A673 (cell line): ENCODE data around the gene CDKN2B. TPM values are rescaled to one million over a fixed set of nuclear protein-coding genes. Genes with fewer than 3 reads are reported as not detected.

Experiments used
- BruUV-seq: library from RNA; stranded (reverse); fragments of 400-500 nt; replicated peaks from 2 replicates; lab custom pipeline; 2021; lab: Mats Ljungman, UMichigan
- CTCF ChIA-PET: fragments of 300-600 bp; sonication (Branson Sonifier 250); formaldehyde crosslinking; loops from one replicate; lab custom pipeline; 2022; ENCODE audit warnings: antibody characterized with exemption; lab: Charles Lee
- POLR2A ChIA-PET: fragments of 300-600 bp; sonication (Branson Sonifier 250); formaldehyde crosslinking; loops from one replicate; lab custom pipeline; 2022; ENCODE audit warnings: antibody characterized with exemption; ENCODE audit not compliant: low non-redundant PET; lab: Charles Lee
- DNase-seq: peaks from one replicate; pipeline ENCODE4 v3.0.0-alpha.2; 2015; ENCODE audit warnings: low spot score
- H3K27ac ChIP-seq: fragments of 200-600 bp; sonication (generic); 2 replicates; pipeline ENCODE4 v1.5.1; 2016; ENCODE audit warnings: mixed run types, low read depth, mild to moderate bottlenecking, mixed read lengths, antibody characterized with exemption, low read length; ENCODE audit not compliant: poor library complexity, severe bottlenecking
- H3K27me3 ChIP-seq: fragments of 200-600 bp; sonication (generic); replicated peaks from 2 replicates; pipeline ENCODE4 v1.6.1; 2017; ENCODE audit warnings: mixed run types, low read depth, mild to moderate bottlenecking, mixed read lengths, antibody characterized with exemption, low read length; ENCODE audit not compliant: insufficient read depth, poor library complexity
- H3K36me3 ChIP-seq: fragments of 200-600 bp; sonication (generic); 2 replicates; pipeline ENCODE4 v1.6.1; 2016; ENCODE audit warnings: mixed run types, mild to moderate bottlenecking, mixed read lengths, antibody characterized with exemption, low read length; ENCODE audit not compliant: insufficient read depth, poor library complexity, severe bottlenecking
- H3K4me1 ChIP-seq: fragments of 200-600 bp; sonication (generic); 2 replicates; pipeline ENCODE4 v1.6.1; 2017; ENCODE audit warnings: mixed run types, mild to moderate bottlenecking, mixed read lengths, antibody characterized with exemption, low read length; ENCODE audit not compliant: insufficient read depth, poor library complexity, severe bottlenecking
- H3K4me3 ChIP-seq: fragments of 200-600 bp; sonication (generic); 2 replicates; pipeline ENCODE4 v1.5.1; 2016; ENCODE audit warnings: low read depth, mixed run types, mild to moderate bottlenecking, mixed read lengths, low read length; ENCODE audit not compliant: poor library complexity, severe bottlenecking
- H3K9me3 ChIP-seq: fragments of 200-600 bp; sonication (generic); 2 replicates; pipeline ENCODE4 v1.6.1; 2016; ENCODE audit warnings: mixed run types, low read depth, mild to moderate bottlenecking, mixed read lengths, antibody characterized with exemption, low read length; ENCODE audit not compliant: poor library complexity, severe bottlenecking
- CTCF ChIP-seq: fragments of 300-800, 200-600 bp; sonication (generic); conservative IDR thresholded peaks from 2 replicates; pipeline ENCODE4 v1.5.1; 2017; ENCODE audit warnings: low read depth, mild to moderate bottlenecking, antibody characterized with exemption, low read length, moderate library complexity, mixed read lengths
- EZH2 ChIP-seq: fragments of 200-600 bp; sonication (generic); IDR thresholded peaks from 2 replicates; pipeline ENCODE4 v1.6.1; 2017; ENCODE audit warnings: borderline replicate concordance, low read depth, mild to moderate bottlenecking, mixed read lengths, antibody characterized with exemption, low read length; ENCODE audit not compliant: poor library complexity, severe bottlenecking
- intact Hi-C: fragments of 100-400 bp; cut with micrococcal nuclease; formaldehyde crosslinking; loops from one replicate; pipeline ENCODE4 v1.10.0; 2022; ENCODE audit not compliant: unreplicated experiment
- total RNA-seq: library from RNA; stranded (reverse); gene quantifications from 2 replicates; pipeline ENCODE4 v1.2.3, GENCODE V29; 2021

CDKN2B gene
- total RNA-seq, 1 experiment from 2014 or later = not detected

GRCh38 chr9:21997480-21997879, 11.6 kb downstream of the CDKN2B start:
- Histone ChIP-seq H3K27ac (no peak overlapping the region), H3K4me3 (no peak overlapping the region), H3K9me3 (no peaks in the 10 kb centered on the region), H3K27me3 (no peaks in the 10 kb centered on the region), H3K36me3 (no peaks in the 10 kb centered on the region), H3K4me1 (no peaks in the 10 kb centered on the region)
- POLR2A ChIA-PET = no interaction called here
- intact Hi-C loops = no loop called here
- no peak for DNase-seq
- CTCF ChIA-PET = no interaction called here
- BruUV-seq = no TSS peak
- no peak for TF ChIP-seq EZH2
- no peak for TF ChIP-seq CTCF

GRCh38 chr9:21996858-21997257, 12.2 kb downstream of the CDKN2B start:
- intact Hi-C loops = no loop called here
- no peaks in the 10 kb centered on the region for H3K27me3 ChIP-seq
- POLR2A ChIA-PET = no interaction called here
- no peaks in the 10 kb centered on the region for H3K36me3 ChIP-seq
- no TSS peak for BruUV-seq
- no peak for DNase-seq
- TF ChIP-seq EZH2 (no peak), CTCF (no peak)
- H3K27ac ChIP-seq = no peak overlapping the region
- CTCF ChIA-PET = no interaction called here
- H3K4me1 ChIP-seq = no peaks in the 10 kb centered on the region
- no peak overlapping the region for H3K4me3 ChIP-seq
- no peaks in the 10 kb centered on the region for H3K9me3 ChIP-seq

- Histone ChIP-seq H3K27me3 (no peaks in the 10 kb centered on the region), H3K4me3 (no peak overlapping the region), H3K4me1 (no peaks in the 10 kb centered on the region), H3K9me3 (no peaks in the 10 kb centered on the region), H3K27ac (no peak overlapping the region), H3K36me3 (no peaks in the 10 kb centered on the region)
- ChIA-PET CTCF (no interaction called here), POLR2A (no interaction called here)
- DNase-seq = no peak
- intact Hi-C loops = no loop called here
- TF ChIP-seq CTCF (no peak), EZH2 (no peak)
- BruUV-seq = no TSS peak
Observed at GRCh38 chr9:21996438-21996837, 12.7 kb downstream of the CDKN2B start.
